Smooth muscle cell (in vitro differentiated cells): ENCODE measurements around the gene DUSP28. TPM values are rescaled to one million over a fixed set of nuclear protein-coding genes. Genes with fewer than 3 reads are reported as not detected.

Experiments
- DNase-seq: peaks from one replicate; lab custom pipeline; 2025; ENCODE audit not compliant: unreplicated experiment; lab: John Stamatoyannopoulos, UW
- H2AFZ ChIP-seq: fragments of 200-600 bp; sonication (generic); 2 replicates; pipeline ENCODE4 v1.6.0; 2016; ENCODE audit warnings: antibody characterized with exemption, low read depth, mild to moderate bottlenecking
- H3F3A ChIP-seq: fragments of 200-600 bp; sonication (generic); 2 replicates; pipeline ENCODE4 v1.6.0; 2017; ENCODE audit warnings: antibody characterized with exemption, low read depth
- H3K27ac ChIP-seq: fragments of 200-600 bp; sonication (generic); 2 replicates; pipeline ENCODE4 v1.5.1; 2016; ENCODE audit warnings: low read depth, mild to moderate bottlenecking
- H3K27me3 ChIP-seq: fragments of 200-600 bp; sonication (generic); 2 replicates; pipeline ENCODE4 v1.6.1; 2016; ENCODE audit warnings: low read depth, mild to moderate bottlenecking
- H3K36me3 ChIP-seq: fragments of 200-600 bp; sonication (generic); 2 replicates; pipeline ENCODE4 v1.5.1; 2016; ENCODE audit warnings: low read depth
- H3K4me1 ChIP-seq: fragments of 200-600 bp; sonication (generic); 2 replicates; pipeline ENCODE4 v1.5.1; 2016; ENCODE audit warnings: low read depth
- H3K4me2 ChIP-seq: fragments of 200-600 bp; sonication (generic); 2 replicates; pipeline ENCODE4 v1.6.0; 2016; ENCODE audit warnings: mild to moderate bottlenecking
- H3K4me3 ChIP-seq: fragments of 200-600 bp; sonication (generic); 2 replicates; pipeline ENCODE4 v1.5.1; 2016; ENCODE audit warnings: mild to moderate bottlenecking
- H3K79me2 ChIP-seq: fragments of 200-600 bp; sonication (generic); 2 replicates; pipeline ENCODE4 v1.6.0; 2016; ENCODE audit warnings: low read depth, mild to moderate bottlenecking
- H3K9ac ChIP-seq: fragments of 200-600 bp; sonication (generic); 2 replicates; pipeline ENCODE4 v1.6.0; 2016; ENCODE audit warnings: low read depth
- H3K9me3 ChIP-seq: fragments of 200-600 bp; sonication (generic); replicated peaks from 2 replicates; pipeline ENCODE4 v1.5.1; 2016; ENCODE audit warnings: low read depth
- H4K20me1 ChIP-seq: fragments of 200-600 bp; sonication (generic); 2 replicates; pipeline ENCODE4 v1.6.0; 2016; ENCODE audit warnings: low read depth
- CTCF ChIP-seq: fragments of 200-600 bp; sonication (generic); IDR thresholded peaks from 2 replicates; pipeline ENCODE4 v1.5.1; 2017; ENCODE audit warnings: borderline replicate concordance, mild to moderate bottlenecking, antibody characterized with exemption; ENCODE audit not compliant: insufficient read depth, poor library complexity, severe bottlenecking
- WGBS: methylation state at CpG from one replicate; pipeline ENCODE4 v1.1.7; 2016; ENCODE audit warnings: low lambda C conversion rate; 5-methylcytosine and 5-hydroxymethylcytosine counted together
- polyA plus RNA-seq: library from polyadenylated mRNA; unstranded; fragments of >200 nt; fragmentation: Nextera tagmentation; extraction: Ambion mirVana; gene quantifications from 2 replicates; pipeline ENCODE4 v1.2.1, GENCODE V29; 2016
- total RNA-seq: library from RNA; depleted of rRNA; stranded (reverse); fragments of >200 nt; gene quantifications from 2 replicates; pipeline ENCODE4 v1.2.3, GENCODE V29; 2014

Gene DUSP28
- total and polyA plus RNA-seq, 2 experiments from 2014 or later, result 2.2 to 6.4 TPM

- Histone ChIP-seq H3K79me2 (no peaks in the 10 kb centered on the region), H3K4me3 (no peak overlapping the region), H3K4me1 (no peaks in the 10 kb centered on the region), H3K9ac (no peak overlapping the region), H4K20me1 (peaks cover 30% of the 10 kb centered on the region), H3K27ac (no peak overlapping the region), H2AFZ (no peak overlapping the region), H3K27me3 (no peaks in the 10 kb centered on the region), H3F3A (no peaks in the 10 kb centered on the region), H3K9me3 (no peaks in the 10 kb centered on the region), H3K4me2 (no peak overlapping the region), H3K36me3 (no peaks in the 10 kb centered on the region)
- DNase-seq, result no peak
- no peak for TF ChIP-seq CTCF
- WGBS, result 95% methylated on average over 35 of the region's 37 CpGs
Measured at GRCh38 chr2:240573516-240574385, 13.6 kb downstream of the DUSP28 start.

GRCh38 chr2:240574386-240575100 is 14.4 kb downstream of the DUSP28 start:
- H3F3A ChIP-seq, result peaks cover 1% of the 10 kb centered on the region
- H3K79me2 ChIP-seq, result no peaks in the 10 kb centered on the region
- H4K20me1 ChIP-seq, result peaks cover 38% of the 10 kb centered on the region
- no peak overlapping the region for H3K9ac ChIP-seq
- no peak overlapping the region for H2AFZ ChIP-seq
- no peaks in the 10 kb centered on the region for H3K27me3 ChIP-seq
- no peaks in the 10 kb centered on the region for H3K36me3 ChIP-seq
- H3K4me2 ChIP-seq, result no peak overlapping the region
- 92% methylated on average over 19 of the region's 21 CpGs for WGBS
- no peak for DNase-seq
- no peak for TF ChIP-seq CTCF
- no peaks in the 10 kb centered on the region for H3K4me1 ChIP-seq
- H3K9me3 ChIP-seq, result no peaks in the 10 kb centered on the region
- H3K4me3 ChIP-seq, result no peak overlapping the region
- no peak overlapping the region for H3K27ac ChIP-seq

GRCh38 chr2:240575101-240575965 is 15.2 kb downstream of the DUSP28 start:
- Histone ChIP-seq H3K9me3 (no peaks in the 10 kb centered on the region), H3K27ac (no peak overlapping the region), H3K4me3 (no peak overlapping the region), H3K4me2 (no peak overlapping the region), H3K79me2 (no peaks in the 10 kb centered on the region), H3K27me3 (no peaks in the 10 kb centered on the region), H4K20me1 (peaks cover 45% of the 10 kb centered on the region), H3K4me1 (no peaks in the 10 kb centered on the region), H3F3A (peaks cover 5% of the 10 kb centered on the region), H3K9ac (no peak overlapping the region), H2AFZ (no peak overlapping the region), H3K36me3 (no peaks in the 10 kb centered on the region)
- no peak for DNase-seq
- WGBS, result 92% methylated on average over 22 of the region's 23 CpGs
- no peak for TF ChIP-seq CTCF
